ENCODE data around the gene DAB2IP. TPM values are rescaled to one million over a fixed set of nuclear protein-coding genes. Genes with fewer than 3 reads are reported as not detected.

The DAB2IP gene
- total and polyA plus RNA-seq, 9 donors = 26.3 to 49.0 (median 39.3) TPM

- no peaks in the 10 kb centered on the region for H3K36me3 ChIP-seq (ENCODE audit: control insufficient read depth, insufficient read depth, low read length)
- H3K27me3 ChIP-seq (ENCODE audit: control insufficient read depth, insufficient read depth, low read length) = no peaks in the 10 kb centered on the region
- no peak overlapping the region for H3K4me3 ChIP-seq (ENCODE audit: low read length)
- H3K4me1 ChIP-seq (ENCODE audit: control insufficient read depth, insufficient read depth, low read length) = no peaks in the 10 kb centered on the region
- 100% methylated on average over 2 of the region's 3 CpGs for WGBS (ENCODE audit: insufficient coverage)
- no peak for DNase-seq
- no peak overlapping the region for H3K27ac ChIP-seq (ENCODE audit: low read length)
- H3K9me3 ChIP-seq (replicated peaks; ENCODE audit: control insufficient read depth, low read depth, low read length) = peaks cover 6% of the 10 kb centered on the region
These were observed 150.1 kb downstream of the DAB2IP start for GRCh38 chr9:121801579-121801978.

- Histone ChIP-seq H3K4me1 (ENCODE audit: control insufficient read depth, insufficient read depth, low read length) (no peaks in the 10 kb centered on the region), H3K36me3 (ENCODE audit: control insufficient read depth, insufficient read depth, low read length) (no peaks in the 10 kb centered on the region), H3K27me3 (ENCODE audit: control insufficient read depth, insufficient read depth, low read length) (no peaks in the 10 kb centered on the region), H3K9me3 (replicated peaks; ENCODE audit: control insufficient read depth, low read depth, low read length) (peaks cover 6% of the 10 kb centered on the region), H3K27ac (ENCODE audit: low read length) (no peak overlapping the region), H3K4me3 (ENCODE audit: low read length) (no peak overlapping the region)
- DNase-seq = no peak
- WGBS (ENCODE audit: insufficient coverage) = 80% methylated on average over 4 of the region's 5 CpGs
These were observed 151.3 kb downstream of the DAB2IP start for GRCh38 chr9:121802753-121803152.

DNA sequence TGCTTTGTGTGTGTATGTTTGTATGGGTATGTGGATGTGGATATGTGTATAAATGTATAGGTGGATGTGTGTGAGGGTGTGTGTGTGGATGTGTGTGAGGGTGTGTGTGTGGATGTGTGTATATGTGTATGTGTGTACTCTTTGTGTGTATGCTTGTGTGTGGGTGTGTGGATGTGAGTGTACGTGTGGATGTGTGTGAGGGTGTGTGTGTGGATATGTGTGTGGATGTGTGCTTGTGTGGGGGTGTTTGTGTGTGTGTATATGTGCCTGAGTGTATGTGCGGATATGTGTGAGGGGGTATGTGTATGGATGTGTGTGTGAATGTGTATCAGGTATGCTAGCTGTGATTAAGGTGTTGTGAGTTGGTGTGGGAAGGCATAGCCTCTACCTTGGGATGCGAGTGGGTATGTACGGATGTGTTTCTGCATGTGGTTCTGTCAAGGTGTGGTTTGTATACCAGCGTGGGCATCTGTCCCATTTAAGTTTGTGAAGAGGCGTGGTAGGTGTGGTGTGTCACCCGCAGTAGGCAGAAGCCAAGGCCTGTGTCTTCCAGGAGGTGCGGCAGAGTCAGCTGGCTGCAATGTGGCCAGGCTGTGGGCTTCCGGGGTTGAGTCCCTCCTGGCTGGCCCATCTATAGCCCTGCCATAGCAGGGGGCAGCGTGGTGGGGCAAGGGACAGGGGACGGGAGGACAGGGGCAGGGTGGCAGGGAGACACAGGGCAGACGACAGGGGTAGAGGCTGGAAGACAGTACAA, 155.8 kb downstream of the DAB2IP start:
- H3K4me1 ChIP-seq (ENCODE audit: control insufficient read depth, insufficient read depth, low read length) = no peaks in the 10 kb centered on the region
- no peak for DNase-seq
- no peaks in the 10 kb centered on the region for H3K27me3 ChIP-seq (ENCODE audit: control insufficient read depth, insufficient read depth, low read length)
- no peaks in the 10 kb centered on the region for H3K36me3 ChIP-seq (ENCODE audit: control insufficient read depth, insufficient read depth, low read length)
- WGBS (ENCODE audit: insufficient coverage) = 72% methylated on average over 10 of the region's 12 CpGs
- H3K4me3 ChIP-seq (ENCODE audit: low read length) = no peak overlapping the region
- H3K27ac ChIP-seq (ENCODE audit: low read length) = no peak overlapping the region
- H3K9me3 ChIP-seq (replicated peaks; ENCODE audit: control insufficient read depth, low read depth, low read length) = peaks cover 6% of the 10 kb centered on the region

GRCh38 chr9:121807823-121808278, 156.4 kb downstream of the DAB2IP start:
- DNase-seq = peak; percentile 73
- 25% methylated on average over 12 of the region's 16 CpGs for WGBS (ENCODE audit: insufficient coverage)

DNA sequence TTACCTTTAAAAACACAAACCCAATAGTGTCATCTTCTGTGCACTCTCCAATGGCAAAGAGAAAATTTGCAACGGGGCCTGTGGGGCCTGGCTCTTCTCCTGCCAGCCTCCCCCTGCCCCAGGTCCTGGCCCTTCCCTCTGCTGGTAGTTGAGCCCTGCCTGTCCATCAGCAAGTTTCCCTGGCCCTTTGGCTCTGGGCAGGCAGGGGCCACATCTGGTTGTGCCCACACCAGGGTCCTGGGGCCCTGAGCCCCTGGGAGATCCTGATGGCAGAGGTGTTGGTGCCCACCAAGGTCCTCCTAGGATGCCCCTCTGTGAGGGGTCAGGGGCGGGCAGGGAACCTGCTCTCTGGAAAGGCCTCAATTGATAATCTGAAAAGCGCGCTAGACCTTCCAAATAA, 157.3 kb downstream of the DAB2IP start:
- H3K27ac ChIP-seq (ENCODE audit: low read length) = no peak overlapping the region
- DNase-seq = no peak
- no peaks in the 10 kb centered on the region for H3K27me3 ChIP-seq (ENCODE audit: control insufficient read depth, insufficient read depth, low read length)
- H3K9me3 ChIP-seq (replicated peaks; ENCODE audit: control insufficient read depth, low read depth, low read length) = peaks cover 6% of the 10 kb centered on the region
- no peaks in the 10 kb centered on the region for H3K36me3 ChIP-seq (ENCODE audit: control insufficient read depth, insufficient read depth, low read length)
- H3K4me1 ChIP-seq (ENCODE audit: control insufficient read depth, insufficient read depth, low read length) = peaks cover 11% of the 10 kb centered on the region
- no peak overlapping the region for H3K4me3 ChIP-seq (ENCODE audit: low read length)
- 64% methylated on average over 4 of the region's 4 CpGs for WGBS (ENCODE audit: insufficient coverage)

More at GRCh38 chr9:121807823-121808278, 156.4 kb downstream of the DAB2IP start:
- Histone ChIP-seq H3K9me3 (replicated peaks; ENCODE audit: control insufficient read depth, low read depth, low read length) (peaks cover 6% of the 10 kb centered on the region), H3K4me3 (ENCODE audit: low read length) (no peak overlapping the region), H3K27me3 (ENCODE audit: control insufficient read depth, insufficient read depth, low read length) (no peaks in the 10 kb centered on the region), H3K4me1 (ENCODE audit: control insufficient read depth, insufficient read depth, low read length) (peaks cover 2% of the 10 kb centered on the region), H3K36me3 (ENCODE audit: control insufficient read depth, insufficient read depth, low read length) (no peaks in the 10 kb centered on the region), H3K27ac (ENCODE audit: low read length) (no peak overlapping the region)

DNA sequence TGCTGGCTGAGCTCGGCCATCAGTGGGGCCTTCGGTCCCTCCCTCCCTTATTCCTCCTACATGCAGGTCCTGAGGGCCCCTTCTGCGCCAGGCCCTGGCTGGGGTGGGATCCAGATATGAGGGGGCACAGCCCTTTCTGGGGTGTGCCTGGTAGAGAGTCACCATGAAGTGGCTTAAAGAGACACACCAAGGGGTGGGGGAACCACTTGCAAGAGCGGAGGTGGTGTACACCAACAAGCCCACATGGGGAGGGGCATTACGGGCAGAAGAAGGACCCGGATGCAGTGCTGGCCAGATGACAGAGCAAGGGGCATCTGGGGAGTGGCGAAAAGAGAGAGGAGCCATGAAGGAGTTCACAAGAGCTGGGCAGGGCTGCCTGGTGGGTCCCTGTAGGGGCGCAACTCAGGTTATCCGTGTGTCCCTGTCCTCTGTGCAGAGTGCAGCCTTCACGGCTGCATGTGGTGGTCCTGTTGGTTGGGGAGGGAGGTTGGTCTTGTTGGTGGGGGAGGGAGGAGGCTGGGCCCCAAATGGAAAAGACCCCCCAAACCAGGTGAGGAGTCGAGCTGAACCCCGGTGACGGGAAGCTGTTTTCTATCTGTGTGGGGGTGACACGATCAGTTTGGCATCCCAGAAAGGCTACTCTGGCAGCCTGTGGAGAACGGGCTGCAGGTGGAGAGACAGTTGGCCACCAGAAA, 158.1 kb downstream of the DAB2IP start:
- peaks cover 1% of the 10 kb centered on the region for H3K9me3 ChIP-seq (replicated peaks; ENCODE audit: control insufficient read depth, low read depth, low read length)
- H3K4me1 ChIP-seq (ENCODE audit: control insufficient read depth, insufficient read depth, low read length) = peaks cover 12% of the 10 kb centered on the region
- H3K27me3 ChIP-seq (ENCODE audit: control insufficient read depth, insufficient read depth, low read length) = no peaks in the 10 kb centered on the region
- no peak for DNase-seq
- H3K36me3 ChIP-seq (ENCODE audit: control insufficient read depth, insufficient read depth, low read length) = no peaks in the 10 kb centered on the region
- 90% methylated on average over 8 of the region's 15 CpGs for WGBS (ENCODE audit: insufficient coverage)
- no peak overlapping the region for H3K27ac ChIP-seq (ENCODE audit: low read length)
- no peak overlapping the region for H3K4me3 ChIP-seq (ENCODE audit: low read length)

- no peak for DNase-seq
- Histone ChIP-seq H3K9me3 (replicated peaks; ENCODE audit: control insufficient read depth, low read depth, low read length) (no peaks in the 10 kb centered on the region), H3K27ac (ENCODE audit: low read length) (no peak overlapping the region), H3K4me3 (ENCODE audit: low read length) (no peak overlapping the region), H3K27me3 (ENCODE audit: control insufficient read depth, insufficient read depth, low read length) (no peaks in the 10 kb centered on the region), H3K36me3 (ENCODE audit: control insufficient read depth, insufficient read depth, low read length) (no peaks in the 10 kb centered on the region), H3K4me1 (ENCODE audit: control insufficient read depth, insufficient read depth, low read length) (peaks cover 19% of the 10 kb centered on the region)
- WGBS (ENCODE audit: insufficient coverage) = 100% methylated on average over 1 of the region's 3 CpGs
These were observed 159.1 kb downstream of the DAB2IP start for GRCh38 chr9:121810489-121810888.

- Histone ChIP-seq H3K27me3 (ENCODE audit: control insufficient read depth, insufficient read depth, low read length) (no peaks in the 10 kb centered on the region), H3K9me3 (replicated peaks; ENCODE audit: control insufficient read depth, low read depth, low read length) (no peaks in the 10 kb centered on the region), H3K4me1 (ENCODE audit: control insufficient read depth, insufficient read depth, low read length) (peaks cover 19% of the 10 kb centered on the region), H3K27ac (ENCODE audit: low read length) (no peak overlapping the region), H3K36me3 (ENCODE audit: control insufficient read depth, insufficient read depth, low read length) (no peaks in the 10 kb centered on the region), H3K4me3 (ENCODE audit: low read length) (no peak overlapping the region)
- DNase-seq = no peak
- WGBS (ENCODE audit: insufficient coverage) = 83% methylated on average over 9 of the region's 9 CpGs
These were observed 159.7 kb downstream of the DAB2IP start for GRCh38 chr9:121811140-121811539.

DNA sequence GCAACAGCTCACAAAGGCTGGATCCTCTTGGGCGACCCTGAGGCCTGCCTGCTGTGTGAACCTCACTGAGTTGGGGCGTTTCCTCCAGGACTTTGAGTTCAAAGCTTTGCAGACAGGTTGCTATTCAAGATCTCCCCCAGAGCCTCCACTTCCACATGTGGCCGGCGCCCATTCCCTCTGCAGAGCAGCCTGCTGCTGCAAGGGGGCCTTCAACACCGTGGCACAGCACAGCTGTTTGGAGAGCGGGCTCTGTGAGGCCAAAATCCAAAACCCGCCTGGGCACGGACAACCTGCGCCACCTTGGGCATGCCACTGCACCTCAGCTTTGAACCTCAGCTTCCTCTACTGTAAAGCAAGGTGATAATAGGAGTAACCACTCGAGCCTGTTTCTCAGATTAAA, 160.3 kb downstream of the DAB2IP start:
- Histone ChIP-seq H3K27me3 (ENCODE audit: control insufficient read depth, insufficient read depth, low read length) (no peaks in the 10 kb centered on the region), H3K27ac (ENCODE audit: low read length) (no peak overlapping the region), H3K4me3 (ENCODE audit: low read length) (no peak overlapping the region), H3K9me3 (replicated peaks; ENCODE audit: control insufficient read depth, low read depth, low read length) (no peaks in the 10 kb centered on the region), H3K4me1 (ENCODE audit: control insufficient read depth, insufficient read depth, low read length) (peaks cover 19% of the 10 kb centered on the region), H3K36me3 (ENCODE audit: control insufficient read depth, insufficient read depth, low read length) (no peaks in the 10 kb centered on the region)
- DNase-seq = no peak
- WGBS (ENCODE audit: insufficient coverage) = 86% methylated on average over 7 of the region's 10 CpGs

DNA sequence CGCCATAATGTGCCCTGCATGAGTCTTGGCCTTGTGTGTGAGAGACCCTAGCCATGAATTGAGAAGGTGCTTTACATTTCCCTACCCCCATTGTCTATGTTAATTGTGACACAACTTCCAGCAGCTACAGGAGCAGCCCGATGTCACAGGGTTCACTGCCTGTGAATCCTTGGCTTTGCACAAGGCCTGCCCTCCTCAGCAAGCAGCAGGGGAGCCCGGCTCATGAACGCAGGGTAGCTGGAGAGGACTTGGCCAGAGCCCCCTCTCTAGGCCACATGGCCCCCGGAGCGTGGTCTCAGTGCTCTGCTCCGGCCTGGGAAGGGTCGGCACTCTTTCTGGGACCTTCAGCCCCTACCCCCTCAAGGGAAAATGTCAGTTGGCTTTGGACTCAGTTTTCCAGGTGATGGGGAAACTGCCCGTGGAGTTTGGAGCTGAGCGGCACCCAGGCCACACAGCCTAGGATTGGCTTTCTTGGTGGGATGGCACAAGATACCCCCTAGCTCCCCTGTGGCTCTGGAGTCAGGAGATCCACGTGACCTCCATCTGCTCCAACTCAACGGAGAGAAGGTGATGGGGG, 160.8 kb downstream of the DAB2IP start:
- Histone ChIP-seq H3K9me3 (replicated peaks; ENCODE audit: control insufficient read depth, low read depth, low read length) (no peaks in the 10 kb centered on the region), H3K27ac (ENCODE audit: low read length) (no peak overlapping the region), H3K4me3 (ENCODE audit: low read length) (no peak overlapping the region), H3K36me3 (ENCODE audit: control insufficient read depth, insufficient read depth, low read length) (no peaks in the 10 kb centered on the region), H3K4me1 (ENCODE audit: control insufficient read depth, insufficient read depth, low read length) (peaks cover 19% of the 10 kb centered on the region), H3K27me3 (ENCODE audit: control insufficient read depth, insufficient read depth, low read length) (no peaks in the 10 kb centered on the region)
- 65% methylated on average over 5 of the region's 12 CpGs for WGBS (ENCODE audit: insufficient coverage)
- no peak for DNase-seq

Data from muscle of leg (tissue), 11 donors.